Stomach (tissue), 9 donors: ENCODE measurements around the gene SINHCAF. TPM values are rescaled to one million over a fixed set of nuclear protein-coding genes. Genes with fewer than 3 reads are reported as not detected.

Experiments
- DNase-seq, 2 donors: peaks; one replicate each; pipeline versions ENCODE4 v3.0.0 to v3.0.0-alpha.2; 2013 to 2019
- H3K27ac ChIP-seq, 5 donors: fragments of 200-600 bp in 4 of 5; sonication (generic) in 4 of 5; one replicate each; pipeline ENCODE4 v1.5.1; 2013 to 2019; ENCODE audit warnings: mild to moderate bottlenecking in 1 of 5, moderate library complexity in 1 of 5
- H3K27me3 ChIP-seq, 3 donors: fragments of 200-600 bp; sonication (generic); one replicate each; pipeline ENCODE4 v1.5.1; 2017 to 2019; ENCODE audit warnings: mixed run types in 1 of 3
- H3K36me3 ChIP-seq, 4 donors: fragments of 200-600 bp; sonication (generic); 1 replicate in 3 of 4; 2 replicates in 1 of 4; pipeline ENCODE4 v1.5.1; 2016 to 2019
- H3K4me1 ChIP-seq, 4 donors: fragments of 200-600 bp; sonication (generic); one replicate each; pipeline ENCODE4 v1.5.1; 2016 to 2019
- H3K4me3 ChIP-seq, 4 donors: fragments of 200-600 bp; sonication (generic) in 3 of 4; one replicate each; pipeline ENCODE4 v1.5.1; 2016 to 2019; ENCODE audit warnings: mild to moderate bottlenecking in 1 of 4
- H3K9me3 ChIP-seq, 4 donors: fragments of 200-600 bp; sonication (generic); one replicate each; pipeline ENCODE4 v1.5.1; 2016 to 2019
- EP300 ChIP-seq: sonication (generic); formaldehyde crosslinking; IDR thresholded peaks from one replicate; pipeline ENCODE4 v1.6.1; 2017; ENCODE audit warnings: antibody characterized with exemption
- POLR2A ChIP-seq, 4 donors: fragments of 450-650 bp; IDR thresholded peaks; one replicate each; pipeline ENCODE4 v1.6.1; 2016; ENCODE audit warnings: antibody characterized with exemption in 4 of 4, control low read depth in 2 of 4, mild to moderate bottlenecking in 1 of 4, moderate library complexity in 1 of 4
- POLR2AphosphoS5 ChIP-seq, 3 donors: sonication (generic); formaldehyde crosslinking; IDR thresholded peaks; one replicate each; pipeline ENCODE4 v1.6.1; 2016; ENCODE audit warnings: antibody characterized with exemption in 3 of 3
- WGBS, 5 donors: extraction: QIAGEN DNeasy Blood & Tissue Kit in 3 of 5; methylation state at CpG; one replicate each; pipeline versions ENCODE4 v1.1.5 to v1.1.7; 2013 to 2018; 5-methylcytosine and 5-hydroxymethylcytosine counted together
- intact Hi-C: fragments of 100-400 bp; cut with DNase I; formaldehyde crosslinking; loops from one replicate; pipeline ENCODE4 v1.15.1; 2023; ENCODE audit warnings: low total_unique reads
- polyA plus RNA-seq, 3 donors: library from polyadenylated mRNA; stranded (reverse); fragments of 200-250 nt; gene quantifications; one replicate each; pipeline ENCODE4 v1.2.3, GENCODE V29; 2013
- total RNA-seq, 5 donors: library from RNA; depleted of rRNA; stranded (reverse); fragments of >200 nt; gene quantifications; one replicate each; pipeline versions ENCODE4 v1.1.0 to v1.2.3, GENCODE V29; 2014 to 2016
- TF ChIP-seq, protein P1 (sequence below), 7 experiments: fragments of 450-650 bp in 4 of 7; fragments of 200-600 bp in 3 of 7; sonication (generic) in 3 of 7; IDR thresholded peaks; one replicate each; pipeline ENCODE4 v1.5.1; 2016 to 2019; ENCODE audit warnings: antibody characterized with exemption in 7 of 7, control low read depth in 2 of 7, mild to moderate bottlenecking in 1 of 7
- donor health status: healthy with polysubstance abuse.
- donor health status: Bipolar disorder and iron deficiency.
- donor health status: healthy.

The SINHCAF gene
- total and polyA plus RNA-seq, 8 donors, result 17.5 to 93.5 (median 28.2) TPM

DNA sequence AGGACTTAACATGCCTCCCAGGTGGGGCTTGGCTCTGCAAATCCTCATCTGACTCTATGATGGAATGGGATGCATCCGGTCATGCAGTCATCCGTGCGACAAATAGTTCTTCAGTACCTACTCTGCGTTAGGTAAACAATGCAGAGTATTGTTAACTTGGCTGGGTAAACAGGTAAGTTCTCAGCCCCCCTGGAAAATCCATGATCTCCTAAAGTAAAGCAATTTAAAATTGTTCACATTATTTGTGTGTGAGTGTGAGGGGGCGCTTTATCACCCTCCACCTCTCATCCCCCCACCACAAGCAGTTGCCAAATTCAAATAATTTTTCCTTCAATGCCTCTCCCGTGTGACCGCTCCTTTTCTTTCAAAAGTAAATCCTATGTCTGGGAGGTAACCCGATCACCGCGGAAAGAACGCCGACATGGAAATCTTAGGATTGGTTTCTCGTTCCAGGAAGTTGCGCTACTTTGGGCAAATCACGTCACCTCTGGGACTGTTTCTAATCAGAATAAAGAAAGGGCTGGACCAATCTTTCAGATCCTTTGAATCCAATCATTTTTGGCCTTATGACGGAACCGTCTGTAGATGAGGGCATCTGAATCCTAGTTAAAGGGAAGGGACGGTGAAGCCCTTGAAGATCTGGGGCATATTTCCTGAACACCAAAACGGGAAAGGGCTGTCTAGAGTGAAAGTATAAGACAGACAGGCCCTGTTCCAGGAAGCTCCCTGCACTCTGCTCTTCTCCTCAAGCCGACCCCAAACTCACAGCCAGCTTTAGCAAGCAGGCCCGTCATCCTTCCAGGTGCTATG lies 44.0 kb upstream of the SINHCAF start:
- H3K27ac ChIP-seq, result peak overlapping the region; percentile 68 to 84 (median 73)
- H3K9me3 ChIP-seq, result no peaks in the 10 kb centered on the region
- peaks cover 10 to 27% (median 20%) of the 10 kb centered on the region in 4 donors for H3K4me1 ChIP-seq
- TF ChIP-seq EP300, result no peak
- TF ChIP-seq, protein P1, sequence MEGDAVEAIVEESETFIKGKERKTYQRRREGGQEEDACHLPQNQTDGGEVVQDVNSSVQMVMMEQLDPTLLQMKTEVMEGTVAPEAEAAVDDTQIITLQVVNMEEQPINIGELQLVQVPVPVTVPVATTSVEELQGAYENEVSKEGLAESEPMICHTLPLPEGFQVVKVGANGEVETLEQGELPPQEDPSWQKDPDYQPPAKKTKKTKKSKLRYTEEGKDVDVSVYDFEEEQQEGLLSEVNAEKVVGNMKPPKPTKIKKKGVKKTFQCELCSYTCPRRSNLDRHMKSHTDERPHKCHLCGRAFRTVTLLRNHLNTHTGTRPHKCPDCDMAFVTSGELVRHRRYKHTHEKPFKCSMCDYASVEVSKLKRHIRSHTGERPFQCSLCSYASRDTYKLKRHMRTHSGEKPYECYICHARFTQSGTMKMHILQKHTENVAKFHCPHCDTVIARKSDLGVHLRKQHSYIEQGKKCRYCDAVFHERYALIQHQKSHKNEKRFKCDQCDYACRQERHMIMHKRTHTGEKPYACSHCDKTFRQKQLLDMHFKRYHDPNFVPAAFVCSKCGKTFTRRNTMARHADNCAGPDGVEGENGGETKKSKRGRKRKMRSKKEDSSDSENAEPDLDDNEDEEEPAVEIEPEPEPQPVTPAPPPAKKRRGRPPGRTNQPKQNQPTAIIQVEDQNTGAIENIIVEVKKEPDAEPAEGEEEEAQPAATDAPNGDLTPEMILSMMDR (IDR thresholded peaks at IDR 0.05), result no peak
- peak in 1 of 3 donors; percentile 40 for TF ChIP-seq POLR2AphosphoS5 (IDR thresholded peaks at IDR 0.05)
- H3K36me3 ChIP-seq, result no peaks in the 10 kb centered on the region
- DNase-seq, result peak; percentile 75 to 92
- intact Hi-C loops, result no loop called here
- WGBS, 5 donors, result 16 to 38% (median 30%) methylated on average over 21 of the region's 21 CpGs
- H3K27me3 ChIP-seq, result no peaks in the 10 kb centered on the region
- peak overlapping the region; percentile 19 to 33 (median 26) for H3K4me3 ChIP-seq

DNA sequence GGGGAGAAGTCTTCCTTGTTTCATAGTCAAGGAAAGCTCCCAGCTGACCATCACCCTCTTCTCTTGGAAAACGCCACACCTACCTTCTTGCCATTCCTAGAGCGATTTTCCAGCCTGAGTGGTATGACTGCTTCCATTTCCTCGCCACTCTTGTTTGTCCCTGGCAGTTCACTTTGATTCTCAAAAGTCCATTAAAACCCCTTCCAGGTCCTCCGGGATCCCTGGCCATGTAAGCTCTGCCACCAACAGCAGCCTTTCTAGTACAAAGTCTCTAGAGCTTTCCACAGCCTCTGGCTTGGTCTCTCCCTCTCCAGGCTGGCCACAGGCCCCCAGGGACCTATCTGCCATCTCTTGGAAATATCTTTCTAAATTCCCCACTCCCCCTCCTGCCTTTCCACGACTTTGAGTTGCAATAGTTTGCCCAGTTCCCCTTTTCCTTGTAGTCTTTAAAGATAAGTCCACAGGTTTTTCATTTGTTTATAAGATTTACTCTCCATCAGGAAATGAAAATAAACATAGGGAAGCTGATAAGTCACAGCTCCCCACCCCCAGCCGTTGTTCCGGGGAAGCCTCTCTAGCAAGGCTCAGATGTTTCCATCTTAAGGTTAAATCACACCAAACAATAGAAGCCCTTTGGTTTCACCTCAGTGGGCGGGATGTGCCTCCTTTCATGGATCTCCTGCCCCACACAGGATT lies 42.9 kb upstream of the SINHCAF start:
- H3K27ac ChIP-seq, result peak overlapping the region; percentile 68 to 84 (median 73)
- WGBS, 5 donors, result 12 to 37% (median 26%) methylated on average over 8 of the region's 8 CpGs
- H3K9me3 ChIP-seq, result no peaks in the 10 kb centered on the region

DNA sequence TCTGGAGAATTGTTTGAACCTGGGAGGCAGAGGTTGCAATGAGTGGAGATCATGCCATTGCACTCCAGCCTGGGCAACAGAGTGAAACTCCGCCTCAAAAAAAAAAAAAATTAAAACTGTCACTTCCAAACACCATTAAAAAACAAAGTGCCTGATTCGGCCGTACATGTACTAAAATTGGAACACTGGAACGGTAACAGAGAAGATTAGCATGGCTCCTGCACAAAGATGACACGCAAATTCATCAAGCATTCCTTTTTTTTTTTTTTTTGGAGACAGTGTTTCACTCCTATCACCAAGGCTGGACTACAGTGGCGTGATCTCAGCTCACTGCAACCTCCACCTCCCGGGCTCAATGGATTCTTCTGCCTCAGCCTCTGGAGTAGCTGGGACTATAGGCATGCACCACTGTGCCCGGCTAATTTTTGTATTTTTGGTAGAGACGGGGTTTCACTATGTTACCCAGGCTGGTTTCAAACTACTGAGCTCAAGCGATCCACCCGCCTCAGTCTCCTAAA lies 40.2 kb upstream of the SINHCAF start:
- H3K4me3 ChIP-seq, result no peak overlapping the region
- no peaks in the 10 kb centered on the region for H3K27me3 ChIP-seq
- intact Hi-C loops, result no loop called here
- H3K36me3 ChIP-seq, result no peaks in the 10 kb centered on the region
- no peak for DNase-seq
- peaks cover 18 to 39% (median 34%) of the 10 kb centered on the region in 4 donors for H3K4me1 ChIP-seq
- no peaks in the 10 kb centered on the region for H3K9me3 ChIP-seq
- H3K27ac ChIP-seq, result no peak overlapping the region
- TF ChIP-seq EP300 (no peak), POLR2A (IDR thresholded peaks at IDR 0.05) (no peak), POLR2AphosphoS5 (IDR thresholded peaks at IDR 0.05) (no peak)
- TF ChIP-seq, protein P1 (IDR thresholded peaks at IDR 0.05), result no peak
- 85 to 92% (median 89%) methylated on average over 11 of the region's 11 CpGs for WGBS, 5 donors

More for the DNA sequence above, 42.9 kb upstream of the SINHCAF start:
- Histone ChIP-seq H3K27me3 (no peaks in the 10 kb centered on the region), H3K36me3 (no peaks in the 10 kb centered on the region), H3K4me3 (peak overlapping the region in 1 of 4 donors; percentile 20), H3K4me1 (peaks cover 14 to 27% (median 20%) of the 10 kb centered on the region in 4 donors)
- TF ChIP-seq, protein P1 (IDR thresholded peaks at IDR 0.05), result no peak
- no peak for TF ChIP-seq POLR2A (IDR thresholded peaks at IDR 0.05)
- no peak for TF ChIP-seq EP300
- no peak for TF ChIP-seq POLR2AphosphoS5 (IDR thresholded peaks at IDR 0.05)
- intact Hi-C loops, result no loop called here
- DNase-seq, result peak; percentile 57 to 73

DNA sequence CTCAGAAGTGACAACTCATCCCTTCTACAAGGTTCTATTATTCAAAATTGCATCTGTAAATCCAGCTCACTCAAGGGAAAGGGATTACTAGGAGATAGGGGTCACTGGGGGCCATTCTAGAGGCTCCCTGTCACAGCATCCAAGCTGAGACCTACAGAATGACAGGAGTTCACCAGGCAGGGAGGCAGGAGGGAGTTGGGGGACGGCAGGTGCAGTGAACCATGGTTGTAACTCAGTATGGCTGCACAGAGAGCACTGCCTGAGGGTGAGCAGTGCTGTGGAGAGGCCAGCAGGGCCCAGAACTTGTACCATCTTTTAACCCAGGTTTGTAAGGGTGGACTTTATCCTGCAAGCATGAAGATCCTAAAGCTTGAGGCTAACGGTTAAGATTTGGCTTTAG lies 37.9 kb upstream of the SINHCAF start:
- WGBS, 5 donors, result 72 to 92% (median 89%) methylated on average over 2 of the region's 2 CpGs
- Histone ChIP-seq H3K27ac (peak overlapping the region in 1 of 5 donors; percentile 84), H3K4me1 (peaks cover under 1 to 24% (median 17%) of the 10 kb centered on the region in 4 donors), H3K9me3 (no peaks in the 10 kb centered on the region), H3K27me3 (no peaks in the 10 kb centered on the region), H3K4me3 (no peak overlapping the region), H3K36me3 (no peaks in the 10 kb centered on the region)
- DNase-seq, result no peak
- intact Hi-C loops, result no loop called here
- TF ChIP-seq EP300 (no peak), POLR2AphosphoS5 (IDR thresholded peaks at IDR 0.05) (no peak), POLR2A (IDR thresholded peaks at IDR 0.05) (no peak)
- TF ChIP-seq, protein P1 (IDR thresholded peaks at IDR 0.05), result no peak
